HEK293 (cell line): ENCODE data around the gene YWHAG.

ENCODE experiments used
- HOXD13 ChIP-seq: sonication (generic); formaldehyde crosslinking; IDR thresholded peaks from 2 replicates; pipeline ENCODE4 v1.8.0; 2022; ENCODE audit warnings: missing genetic modification reagents, borderline replicate concordance
- KLF8 ChIP-seq: fragments of 450-650 bp; formaldehyde crosslinking; IDR thresholded peaks from 2 replicates; pipeline ENCODE4 v1.5.1; 2016; ENCODE audit warnings: missing biosample characterization, missing genetic modification characterization
- MEIS1 ChIP-seq: sonication (generic); formaldehyde crosslinking; IDR thresholded peaks from 2 replicates; pipeline ENCODE4 v1.8.1; 2022; ENCODE audit warnings: missing genetic modification reagents, mild to moderate bottlenecking, borderline replicate concordance
- MZF1 ChIP-seq: fragments of 450-650 bp; formaldehyde crosslinking; IDR thresholded peaks from 2 replicates; pipeline ENCODE4 v1.5.1; 2017; ENCODE audit warnings: missing biosample characterization, missing genetic modification characterization, borderline replicate concordance
- OSR2 ChIP-seq: fragments of 450-650 bp; formaldehyde crosslinking; IDR thresholded peaks from 2 replicates; pipeline ENCODE4 v1.5.1; 2016; ENCODE audit warnings: missing biosample characterization, missing genetic modification characterization
- RBAK ChIP-seq: fragments of 450-650 bp; formaldehyde crosslinking; IDR thresholded peaks from 2 replicates; pipeline ENCODE4 v1.5.1; 2016; ENCODE audit warnings: missing biosample characterization, missing genetic modification characterization
- SCRT1 ChIP-seq: fragments of 450-650 bp; formaldehyde crosslinking; IDR thresholded peaks from 2 replicates; pipeline ENCODE4 v1.5.1; 2016; ENCODE audit warnings: missing biosample characterization, missing genetic modification characterization, borderline replicate concordance
- SCRT2 ChIP-seq: fragments of 450-650 bp; formaldehyde crosslinking; IDR thresholded peaks from 2 replicates; pipeline ENCODE4 v1.5.1; 2016; ENCODE audit warnings: missing biosample characterization, missing genetic modification characterization
- SP2 ChIP-seq: fragments of 450-650 bp; formaldehyde crosslinking; IDR thresholded peaks from 2 replicates; pipeline ENCODE4 v1.5.1; 2016; ENCODE audit warnings: missing biosample characterization, missing genetic modification characterization
- TRIM28 ChIP-seq: IDR thresholded peaks from 2 replicates; pipeline ENCODE4 v1.6.1; 2011; ENCODE audit warnings: low read length, control low read depth, borderline replicate concordance
- ZBTB1 ChIP-seq: fragments of 450-650 bp; formaldehyde crosslinking; IDR thresholded peaks from 2 replicates; pipeline ENCODE4 v1.5.1; 2016; ENCODE audit warnings: missing biosample characterization, missing genetic modification characterization
- ZBTB20 ChIP-seq: fragments of 450-650 bp; formaldehyde crosslinking; IDR thresholded peaks from 2 replicates; pipeline ENCODE4 v1.5.1; 2016; ENCODE audit warnings: missing biosample characterization, missing genetic modification characterization
- ZEB2 ChIP-seq: fragments of 450-650 bp; formaldehyde crosslinking; IDR thresholded peaks from 2 replicates; pipeline ENCODE4 v1.5.1; 2016; ENCODE audit warnings: missing biosample characterization, missing genetic modification characterization
- ZFP3 ChIP-seq: fragments of 450-650 bp; formaldehyde crosslinking; IDR thresholded peaks from 2 replicates; pipeline ENCODE4 v1.5.1; 2016; ENCODE audit warnings: low read depth, missing biosample characterization, missing genetic modification characterization
- ZNF10 ChIP-seq: fragments of 450-650 bp; formaldehyde crosslinking; IDR thresholded peaks from 2 replicates; pipeline ENCODE4 v1.5.1; 2017; ENCODE audit warnings: missing biosample characterization, missing genetic modification characterization
- ZNF112 ChIP-seq: fragments of 450-650 bp; formaldehyde crosslinking; IDR thresholded peaks from 2 replicates; pipeline ENCODE4 v1.5.0; 2017; ENCODE audit warnings: missing biosample characterization, missing genetic modification characterization
- ZNF184 ChIP-seq: fragments of 450-650 bp; IDR thresholded peaks from 2 replicates; pipeline ENCODE4 v1.5.1; 2018; ENCODE audit warnings: missing biosample characterization, mild to moderate bottlenecking, missing genetic modification characterization
- ZNF2 ChIP-seq: fragments of 450-650 bp; formaldehyde crosslinking; IDR thresholded peaks from 2 replicates; pipeline ENCODE4 v1.5.1; 2016; ENCODE audit warnings: missing biosample characterization, missing genetic modification characterization
- ZNF211 ChIP-seq: fragments of 450-650 bp; formaldehyde crosslinking; IDR thresholded peaks from 2 replicates; pipeline ENCODE4 v1.5.1; 2016; ENCODE audit warnings: low read depth, missing biosample characterization, missing genetic modification characterization
- ZNF214 ChIP-seq: fragments of 450-650 bp; formaldehyde crosslinking; IDR thresholded peaks from 2 replicates; pipeline ENCODE4 v1.5.1; 2017; ENCODE audit warnings: missing biosample characterization, mild to moderate bottlenecking, missing genetic modification characterization, borderline replicate concordance
- ZNF350 ChIP-seq: fragments of 450-650 bp; formaldehyde crosslinking; IDR thresholded peaks from 2 replicates; pipeline ENCODE4 v1.5.0; 2017; ENCODE audit warnings: missing biosample characterization, mild to moderate bottlenecking, missing genetic modification characterization
- ZNF560 ChIP-seq: fragments of 450-650 bp; formaldehyde crosslinking; IDR thresholded peaks from 2 replicates; pipeline ENCODE4 v1.5.1; 2017; ENCODE audit warnings: missing biosample characterization, missing genetic modification characterization, borderline replicate concordance
- ZNF623 ChIP-seq: fragments of 450-650 bp; formaldehyde crosslinking; IDR thresholded peaks from 2 replicates; pipeline ENCODE4 v1.5.1; 2016; ENCODE audit warnings: missing biosample characterization, missing genetic modification characterization
- ZNF624 ChIP-seq: fragments of 450-650 bp; formaldehyde crosslinking; IDR thresholded peaks from 2 replicates; pipeline ENCODE4 v1.5.1; 2017; ENCODE audit warnings: missing biosample characterization, missing genetic modification characterization
- ZNF837 ChIP-seq: fragments of 450-650 bp; formaldehyde crosslinking; IDR thresholded peaks from 2 replicates; pipeline ENCODE4 v1.5.1; 2016; ENCODE audit warnings: missing biosample characterization, missing genetic modification characterization
- TF ChIP-seq, protein P1 (sequence below): fragments of 450-650 bp; formaldehyde crosslinking; IDR thresholded peaks from 2 replicates; pipeline ENCODE4 v1.5.1; 2017; ENCODE audit warnings: missing biosample characterization, missing genetic modification characterization
- TF ChIP-seq, protein P2 (sequence below): fragments of 450-650 bp; formaldehyde crosslinking; IDR thresholded peaks from 2 replicates; pipeline ENCODE4 v1.5.1; 2016; ENCODE audit warnings: missing biosample characterization, missing genetic modification characterization
- TF ChIP-seq, protein P3 (sequence below): fragments of 450-650 bp; formaldehyde crosslinking; IDR thresholded peaks from 2 replicates; pipeline ENCODE4; 2016; ENCODE audit warnings: missing biosample characterization, missing genetic modification characterization
- TF ChIP-seq, protein P4 (sequence below): fragments of 450-650 bp; formaldehyde crosslinking; IDR thresholded peaks from 2 replicates; pipeline ENCODE4 v1.5.1; 2016; ENCODE audit warnings: missing biosample characterization, missing genetic modification characterization
- TF ChIP-seq, protein P5 (sequence below): fragments of 450-650 bp; formaldehyde crosslinking; IDR thresholded peaks from 2 replicates; pipeline ENCODE4 v1.5.1; 2016; ENCODE audit warnings: missing biosample characterization, missing genetic modification characterization, borderline replicate concordance

Gene YWHAG

DNA sequence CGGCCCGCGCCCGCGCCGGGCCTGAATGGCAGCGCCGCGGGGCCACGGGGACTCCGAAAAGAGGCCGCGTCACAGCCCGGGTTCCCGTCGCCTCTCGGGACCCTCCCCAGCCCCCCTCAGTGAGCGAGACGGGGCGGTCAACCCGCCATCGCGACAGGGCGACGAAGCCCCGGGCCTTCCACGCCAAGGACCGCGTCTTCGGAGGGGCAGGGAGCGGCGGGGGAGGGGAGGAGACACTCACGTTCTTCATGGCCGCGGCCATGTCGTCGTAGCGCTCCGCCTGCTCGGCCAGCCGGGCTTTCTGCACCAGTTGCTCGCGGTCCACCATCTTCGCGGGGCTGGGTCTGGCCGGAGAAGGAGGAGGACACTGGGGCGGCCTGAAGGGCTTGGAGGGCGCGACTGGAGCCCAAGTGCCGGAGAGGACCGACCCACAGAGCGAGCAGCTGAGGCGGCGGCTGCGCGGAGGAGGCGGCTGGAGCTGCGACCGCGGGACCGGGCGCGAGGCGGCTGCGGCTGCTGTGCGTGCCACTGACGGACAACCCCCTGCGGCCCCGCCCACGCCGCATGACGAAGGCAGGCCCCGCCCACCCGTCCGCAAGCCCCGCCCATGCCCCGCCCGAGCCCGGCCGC, at the start of gene YWHAG (continued):
- TF ChIP-seq, protein P1, sequence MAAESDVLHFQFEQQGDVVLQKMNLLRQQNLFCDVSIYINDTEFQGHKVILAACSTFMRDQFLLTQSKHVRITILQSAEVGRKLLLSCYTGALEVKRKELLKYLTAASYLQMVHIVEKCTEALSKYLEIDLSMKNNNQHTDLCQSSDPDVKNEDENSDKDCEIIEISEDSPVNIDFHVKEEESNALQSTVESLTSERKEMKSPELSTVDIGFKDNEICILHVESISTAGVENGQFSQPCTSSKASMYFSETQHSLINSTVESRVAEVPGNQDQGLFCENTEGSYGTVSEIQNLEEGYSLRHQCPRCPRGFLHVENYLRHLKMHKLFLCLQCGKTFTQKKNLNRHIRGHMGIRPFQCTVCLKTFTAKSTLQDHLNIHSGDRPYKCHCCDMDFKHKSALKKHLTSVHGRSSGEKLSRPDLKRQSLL (tag by site-specific recombination), result no peak
- TF ChIP-seq ZNF560 (tag by site-specific recombination) (no peak), ZNF624 (tag by site-specific recombination) (no peak), SCRT1 (tag by site-specific recombination) (peak; percentile 44; the same call in 1 of the 2 replicates), ZNF350 (no peak), RBAK (tag by site-specific recombination) (no peak), MZF1 (tag by site-specific recombination) (no peak), OSR2 (tag by site-specific recombination) (no peak; the same call in 1 of the 2 replicates), SP2 (tag by site-specific recombination) (no peak), ZFP3 (tag by site-specific recombination) (no peak), MEIS1 (CRISPR knock-in tag) (no peak), KLF8 (tag by site-specific recombination) (no peak; the same call in 1 of the 2 replicates), ZBTB1 (tag by site-specific recombination) (no peak), ZEB2 (tag by site-specific recombination) (peak; percentile 50), SCRT2 (tag by site-specific recombination) (peak; percentile 97), ZNF184 (no peak), ZNF112 (tag by site-specific recombination) (no peak), ZNF10 (tag by site-specific recombination) (no peak), ZNF2 (tag by site-specific recombination) (peak; percentile 75; the same call in 1 of the 2 replicates), HOXD13 (no peak), ZNF623 (no peak), ZBTB20 (tag by site-specific recombination) (peak; percentile 66), ZNF214 (tag by site-specific recombination) (no peak), ZNF211 (tag by site-specific recombination) (no peak), TRIM28 (no peak), ZNF837 (tag by site-specific recombination) (no peak)
- TF ChIP-seq, protein P2, sequence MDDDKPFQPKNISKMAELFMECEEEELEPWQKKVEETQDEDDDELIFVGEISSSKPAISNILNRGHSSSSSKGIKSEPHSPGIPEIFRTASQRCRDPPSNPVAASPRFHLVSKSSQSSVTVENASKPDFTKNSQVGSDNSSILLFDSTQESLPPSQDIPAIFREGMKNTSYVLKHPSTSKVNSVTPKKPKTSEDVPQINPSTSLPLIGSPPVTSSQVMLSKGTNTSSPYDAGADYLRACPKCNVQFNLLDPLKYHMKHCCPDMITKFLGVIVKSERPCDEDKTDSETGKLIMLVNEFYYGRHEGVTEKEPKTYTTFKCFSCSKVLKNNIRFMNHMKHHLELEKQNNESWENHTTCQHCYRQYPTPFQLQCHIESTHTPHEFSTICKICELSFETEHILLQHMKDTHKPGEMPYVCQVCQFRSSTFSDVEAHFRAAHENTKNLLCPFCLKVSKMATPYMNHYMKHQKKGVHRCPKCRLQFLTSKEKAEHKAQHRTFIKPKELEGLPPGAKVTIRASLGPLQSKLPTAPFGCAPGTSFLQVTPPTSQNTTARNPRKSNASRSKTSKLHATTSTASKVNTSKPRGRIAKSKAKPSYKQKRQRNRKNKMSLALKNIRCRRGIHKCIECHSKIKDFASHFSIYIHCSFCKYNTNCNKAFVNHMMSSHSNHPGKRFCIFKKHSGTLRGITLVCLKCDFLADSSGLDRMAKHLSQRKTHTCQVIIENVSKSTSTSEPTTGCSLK (tag by site-specific recombination), result no peak
- TF ChIP-seq, protein P3, sequence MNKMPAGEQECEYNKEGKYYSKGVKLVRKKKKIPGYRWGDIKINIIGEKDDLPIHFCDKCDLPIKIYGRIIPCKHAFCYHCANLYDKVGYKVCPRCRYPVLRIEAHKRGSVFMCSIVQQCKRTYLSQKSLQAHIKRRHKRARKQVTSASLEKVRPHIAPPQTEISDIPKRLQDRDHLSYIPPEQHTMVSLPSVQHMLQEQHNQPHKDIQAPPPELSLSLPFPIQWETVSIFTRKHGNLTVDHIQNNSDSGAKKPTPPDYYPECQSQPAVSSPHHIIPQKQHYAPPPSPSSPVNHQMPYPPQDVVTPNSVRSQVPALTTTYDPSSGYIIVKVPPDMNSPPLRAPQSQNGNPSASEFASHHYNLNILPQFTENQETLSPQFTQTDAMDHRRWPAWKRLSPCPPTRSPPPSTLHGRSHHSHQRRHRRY (tag by site-specific recombination), result no peak
- TF ChIP-seq, protein P4, sequence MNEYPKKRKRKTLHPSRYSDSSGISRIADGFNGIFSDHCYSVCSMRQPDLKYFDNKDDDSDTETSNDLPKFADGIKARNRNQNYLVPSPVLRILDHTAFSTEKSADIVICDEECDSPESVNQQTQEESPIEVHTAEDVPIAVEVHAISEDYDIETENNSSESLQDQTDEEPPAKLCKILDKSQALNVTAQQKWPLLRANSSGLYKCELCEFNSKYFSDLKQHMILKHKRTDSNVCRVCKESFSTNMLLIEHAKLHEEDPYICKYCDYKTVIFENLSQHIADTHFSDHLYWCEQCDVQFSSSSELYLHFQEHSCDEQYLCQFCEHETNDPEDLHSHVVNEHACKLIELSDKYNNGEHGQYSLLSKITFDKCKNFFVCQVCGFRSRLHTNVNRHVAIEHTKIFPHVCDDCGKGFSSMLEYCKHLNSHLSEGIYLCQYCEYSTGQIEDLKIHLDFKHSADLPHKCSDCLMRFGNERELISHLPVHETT, result no peak
- TF ChIP-seq, protein P5, sequence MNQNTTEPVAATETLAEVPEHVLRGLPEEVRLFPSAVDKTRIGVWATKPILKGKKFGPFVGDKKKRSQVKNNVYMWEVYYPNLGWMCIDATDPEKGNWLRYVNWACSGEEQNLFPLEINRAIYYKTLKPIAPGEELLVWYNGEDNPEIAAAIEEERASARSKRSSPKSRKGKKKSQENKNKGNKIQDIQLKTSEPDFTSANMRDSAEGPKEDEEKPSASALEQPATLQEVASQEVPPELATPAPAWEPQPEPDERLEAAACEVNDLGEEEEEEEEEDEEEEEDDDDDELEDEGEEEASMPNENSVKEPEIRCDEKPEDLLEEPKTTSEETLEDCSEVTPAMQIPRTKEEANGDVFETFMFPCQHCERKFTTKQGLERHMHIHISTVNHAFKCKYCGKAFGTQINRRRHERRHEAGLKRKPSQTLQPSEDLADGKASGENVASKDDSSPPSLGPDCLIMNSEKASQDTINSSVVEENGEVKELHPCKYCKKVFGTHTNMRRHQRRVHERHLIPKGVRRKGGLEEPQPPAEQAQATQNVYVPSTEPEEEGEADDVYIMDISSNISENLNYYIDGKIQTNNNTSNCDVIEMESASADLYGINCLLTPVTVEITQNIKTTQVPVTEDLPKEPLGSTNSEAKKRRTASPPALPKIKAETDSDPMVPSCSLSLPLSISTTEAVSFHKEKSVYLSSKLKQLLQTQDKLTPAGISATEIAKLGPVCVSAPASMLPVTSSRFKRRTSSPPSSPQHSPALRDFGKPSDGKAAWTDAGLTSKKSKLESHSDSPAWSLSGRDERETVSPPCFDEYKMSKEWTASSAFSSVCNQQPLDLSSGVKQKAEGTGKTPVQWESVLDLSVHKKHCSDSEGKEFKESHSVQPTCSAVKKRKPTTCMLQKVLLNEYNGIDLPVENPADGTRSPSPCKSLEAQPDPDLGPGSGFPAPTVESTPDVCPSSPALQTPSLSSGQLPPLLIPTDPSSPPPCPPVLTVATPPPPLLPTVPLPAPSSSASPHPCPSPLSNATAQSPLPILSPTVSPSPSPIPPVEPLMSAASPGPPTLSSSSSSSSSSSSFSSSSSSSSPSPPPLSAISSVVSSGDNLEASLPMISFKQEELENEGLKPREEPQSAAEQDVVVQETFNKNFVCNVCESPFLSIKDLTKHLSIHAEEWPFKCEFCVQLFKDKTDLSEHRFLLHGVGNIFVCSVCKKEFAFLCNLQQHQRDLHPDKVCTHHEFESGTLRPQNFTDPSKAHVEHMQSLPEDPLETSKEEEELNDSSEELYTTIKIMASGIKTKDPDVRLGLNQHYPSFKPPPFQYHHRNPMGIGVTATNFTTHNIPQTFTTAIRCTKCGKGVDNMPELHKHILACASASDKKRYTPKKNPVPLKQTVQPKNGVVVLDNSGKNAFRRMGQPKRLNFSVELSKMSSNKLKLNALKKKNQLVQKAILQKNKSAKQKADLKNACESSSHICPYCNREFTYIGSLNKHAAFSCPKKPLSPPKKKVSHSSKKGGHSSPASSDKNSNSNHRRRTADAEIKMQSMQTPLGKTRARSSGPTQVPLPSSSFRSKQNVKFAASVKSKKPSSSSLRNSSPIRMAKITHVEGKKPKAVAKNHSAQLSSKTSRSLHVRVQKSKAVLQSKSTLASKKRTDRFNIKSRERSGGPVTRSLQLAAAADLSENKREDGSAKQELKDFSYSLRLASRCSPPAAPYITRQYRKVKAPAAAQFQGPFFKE (tag by site-specific recombination), result no peak
